ENCODE results near the gene SNAPC1.
"Not testable (repeated sequence)": the region's sequence is repeated elsewhere in the genome, so short reads cannot be mapped to it uniquely, and the experiment has no call there.

Gene SNAPC1

DNA sequence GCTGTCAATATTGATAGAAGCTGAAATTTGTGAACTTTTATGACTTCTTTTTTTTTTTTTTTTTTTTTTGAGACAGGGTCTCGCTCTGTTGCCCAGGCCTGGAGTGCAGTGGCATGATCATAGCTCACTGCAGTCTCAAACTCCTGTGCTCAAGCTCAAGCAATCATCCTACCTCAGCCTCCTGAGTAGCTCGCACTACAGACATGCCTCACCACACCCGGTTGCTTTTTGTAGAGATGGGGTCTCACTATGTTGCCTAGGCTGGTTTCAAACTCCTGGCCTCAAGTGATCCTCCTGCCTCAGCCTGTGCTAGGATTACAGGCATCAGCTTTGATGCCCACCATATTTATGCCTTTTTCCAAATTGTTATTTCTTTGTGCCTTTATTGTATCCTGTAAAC, 15.9 kb upstream of the SNAPC1 start:
- H3K14ac ChIP-seq (ENCODE audit: low read length in 2 of 2); H2AK5ac ChIP-seq (ENCODE audit: low read length, severe bottlenecking); H2BK5ac ChIP-seq (ENCODE audit: low read depth, low read length, poor library complexity, severe bottlenecking); H2BK12ac ChIP-seq (ENCODE audit: low read length in 2 of 2); H3K18ac ChIP-seq (ENCODE audit: low read depth in 1 of 2, low read length in 2 of 2); H3K4me2 ChIP-seq (ENCODE audit: low read length, poor library complexity, severe bottlenecking); DNase-seq; H4K91ac ChIP-seq (ENCODE audit: low read length); H3K27me3 ChIP-seq (ENCODE audit: control insufficient read depth in 1 of 2, insufficient read depth in 1 of 2, low read length in 2 of 2); H2AFZ ChIP-seq (ENCODE audit: low read depth, low read length); H3K4ac ChIP-seq (ENCODE audit: low read depth in 1 of 2, low read length in 2 of 2); H3K4me3 ChIP-seq (ENCODE audit: insufficient read depth in 1 of 2, low read depth in 1 of 2, low read length in 2 of 2); H3K9me3 ChIP-seq (ENCODE audit: control insufficient read depth, low read length); H2BK15ac ChIP-seq (ENCODE audit: low read depth, poor library complexity, severe bottlenecking); H2BK120ac ChIP-seq (ENCODE audit: low read depth, low read length); H3K79me1 ChIP-seq (replicated peaks; ENCODE audit: low read length, poor library complexity, severe bottlenecking); H3K23ac ChIP-seq (ENCODE audit: low read length in 2 of 2): not testable (repeated sequence)
- peaks cover 11% of the 10 kb centered on the region for H3K4me1 ChIP-seq (ENCODE audit: control insufficient read depth, insufficient read depth, low read depth, low read length)
- peaks cover 34 to 91% of the 10 kb centered on the region in 2 experiments for H3K36me3 ChIP-seq (ENCODE audit: control insufficient read depth in 1 of 2, insufficient read depth in 2 of 2, low read depth in 1 of 2, low read length in 2 of 2)
- WGBS = 100% methylated on average over 2 of the region's 3 CpGs
- peak overlapping the region; percentile 48 for H3K9ac ChIP-seq (ENCODE audit: low read length)
- peak overlapping the region; percentile 38 for H3K27ac ChIP-seq (ENCODE audit: low read length, poor library complexity, severe bottlenecking)
- H4K8ac ChIP-seq (ENCODE audit: low read length) = peak overlapping the region; percentile 23

DNA sequence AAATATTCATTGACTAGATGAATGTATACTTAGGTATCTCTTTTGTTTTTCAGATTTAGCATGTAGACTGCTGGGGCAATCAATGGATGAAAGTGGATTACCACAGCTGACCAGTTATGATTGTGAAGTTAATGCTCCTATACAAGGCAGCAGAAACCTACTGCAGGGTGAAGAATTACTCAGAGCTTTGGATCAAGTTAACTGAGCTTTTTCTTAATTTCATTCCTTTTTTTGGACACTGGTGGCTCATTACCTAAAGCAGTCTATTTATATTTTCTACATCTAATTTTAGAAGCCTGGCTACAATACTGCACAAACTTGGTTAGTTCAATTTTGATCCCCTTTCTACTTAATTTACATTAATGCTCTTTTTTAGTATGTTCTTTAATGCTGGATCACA, 15.3 kb upstream of the SNAPC1 start:
- Histone ChIP-seq H3K27ac (ENCODE audit: low read length, poor library complexity, severe bottlenecking) (peak overlapping the region; percentile 35), H3K9me3 (ENCODE audit: control insufficient read depth, low read length) (no peaks in the 10 kb centered on the region), H4K8ac (ENCODE audit: low read length) (no peak overlapping the region), H2BK15ac (ENCODE audit: low read depth, poor library complexity, severe bottlenecking) (no peak overlapping the region), H2BK5ac (ENCODE audit: low read depth, low read length, poor library complexity, severe bottlenecking) (no peak overlapping the region), H4K91ac (ENCODE audit: low read length) (no peak overlapping the region), H2BK12ac (ENCODE audit: low read length in 2 of 2) (no peak overlapping the region), H3K9ac (ENCODE audit: low read length) (peak overlapping the region; percentile 48), H3K18ac (ENCODE audit: low read depth in 1 of 2, low read length in 2 of 2) (no peak overlapping the region), H2BK120ac (ENCODE audit: low read depth, low read length) (no peak overlapping the region), H3K4me1 (ENCODE audit: control insufficient read depth, insufficient read depth, low read depth, low read length) (peaks cover 11% of the 10 kb centered on the region), H3K4me2 (ENCODE audit: low read length, poor library complexity, severe bottlenecking) (no peak overlapping the region), H3K27me3 (ENCODE audit: control insufficient read depth in 1 of 2, insufficient read depth in 1 of 2, low read length in 2 of 2) (no peaks in the 10 kb centered on the region), H3K4me3 (ENCODE audit: insufficient read depth in 1 of 2, low read depth in 1 of 2, low read length in 2 of 2) (no peak overlapping the region), H3K4ac (ENCODE audit: low read depth in 1 of 2, low read length in 2 of 2) (no peak overlapping the region), H3K79me1 (replicated peaks; ENCODE audit: low read length, poor library complexity, severe bottlenecking) (peaks cover 4% of the 10 kb centered on the region), H2AFZ (ENCODE audit: low read depth, low read length) (no peak overlapping the region), H3K14ac (ENCODE audit: low read length in 2 of 2) (no peak overlapping the region), H3K36me3 (ENCODE audit: control insufficient read depth in 1 of 2, insufficient read depth in 2 of 2, low read depth in 1 of 2, low read length in 2 of 2) (peaks cover 32 to 86% of the 10 kb centered on the region in 2 experiments), H3K23ac (ENCODE audit: low read length in 2 of 2) (no peak overlapping the region), H2AK5ac (ENCODE audit: low read length, severe bottlenecking) (no peak overlapping the region)
- no peak for DNase-seq

DNA sequence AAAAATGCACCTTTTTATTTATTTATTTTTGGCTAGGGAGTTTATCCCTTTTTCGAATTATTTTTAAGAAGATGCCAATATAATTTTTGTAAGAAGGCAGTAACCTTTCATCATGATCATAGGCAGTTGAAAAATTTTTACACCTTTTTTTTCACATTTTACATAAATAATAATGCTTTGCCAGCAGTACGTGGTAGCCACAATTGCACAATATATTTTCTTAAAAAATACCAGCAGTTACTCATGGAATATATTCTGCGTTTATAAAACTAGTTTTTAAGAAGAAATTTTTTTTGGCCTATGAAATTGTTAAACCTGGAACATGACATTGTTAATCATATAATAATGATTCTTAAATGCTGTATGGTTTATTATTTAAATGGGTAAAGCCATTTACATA, 14.9 kb upstream of the SNAPC1 start:
- H4K91ac ChIP-seq (ENCODE audit: low read length) = no peak overlapping the region
- no peak overlapping the region for H3K18ac ChIP-seq (ENCODE audit: low read depth in 1 of 2, low read length in 2 of 2)
- H3K23ac ChIP-seq (ENCODE audit: low read length in 2 of 2) = no peak overlapping the region
- no peak overlapping the region for H3K27ac ChIP-seq (ENCODE audit: low read length, poor library complexity, severe bottlenecking)
- no peaks in the 10 kb centered on the region for H3K27me3 ChIP-seq (ENCODE audit: control insufficient read depth in 1 of 2, insufficient read depth in 1 of 2, low read length in 2 of 2)
- no peak overlapping the region for H2AFZ ChIP-seq (ENCODE audit: low read depth, low read length)
- H3K79me1 ChIP-seq (replicated peaks; ENCODE audit: low read length, poor library complexity, severe bottlenecking) = peaks cover 4% of the 10 kb centered on the region
- H3K14ac ChIP-seq (ENCODE audit: low read length in 2 of 2) = no peak overlapping the region
- H3K4me1 ChIP-seq (ENCODE audit: control insufficient read depth, insufficient read depth, low read depth, low read length) = peaks cover 11% of the 10 kb centered on the region
- H2BK5ac ChIP-seq (ENCODE audit: low read depth, low read length, poor library complexity, severe bottlenecking) = no peak overlapping the region
- WGBS = 100% methylated on average over 1 of the region's 3 CpGs
- DNase-seq = no peak
- peak overlapping the region; percentile 48 for H3K9ac ChIP-seq (ENCODE audit: low read length)
- H2BK12ac ChIP-seq (ENCODE audit: low read length in 2 of 2) = no peak overlapping the region
- no peak overlapping the region for H3K4me2 ChIP-seq (ENCODE audit: low read length, poor library complexity, severe bottlenecking)
- H3K9me3 ChIP-seq (ENCODE audit: control insufficient read depth, low read length) = no peaks in the 10 kb centered on the region
- H2BK15ac ChIP-seq (ENCODE audit: low read depth, poor library complexity, severe bottlenecking) = no peak overlapping the region
- no peak overlapping the region for H3K4me3 ChIP-seq (ENCODE audit: insufficient read depth in 1 of 2, low read depth in 1 of 2, low read length in 2 of 2)
- peaks cover 31 to 81% of the 10 kb centered on the region in 2 experiments for H3K36me3 ChIP-seq (ENCODE audit: control insufficient read depth in 1 of 2, insufficient read depth in 2 of 2, low read depth in 1 of 2, low read length in 2 of 2)
- no peak overlapping the region for H2AK5ac ChIP-seq (ENCODE audit: low read length, severe bottlenecking)
- H2BK120ac ChIP-seq (ENCODE audit: low read depth, low read length) = no peak overlapping the region
- H4K8ac ChIP-seq (ENCODE audit: low read length) = no peak overlapping the region
- no peak overlapping the region for H3K4ac ChIP-seq (ENCODE audit: low read depth in 1 of 2, low read length in 2 of 2)

DNA sequence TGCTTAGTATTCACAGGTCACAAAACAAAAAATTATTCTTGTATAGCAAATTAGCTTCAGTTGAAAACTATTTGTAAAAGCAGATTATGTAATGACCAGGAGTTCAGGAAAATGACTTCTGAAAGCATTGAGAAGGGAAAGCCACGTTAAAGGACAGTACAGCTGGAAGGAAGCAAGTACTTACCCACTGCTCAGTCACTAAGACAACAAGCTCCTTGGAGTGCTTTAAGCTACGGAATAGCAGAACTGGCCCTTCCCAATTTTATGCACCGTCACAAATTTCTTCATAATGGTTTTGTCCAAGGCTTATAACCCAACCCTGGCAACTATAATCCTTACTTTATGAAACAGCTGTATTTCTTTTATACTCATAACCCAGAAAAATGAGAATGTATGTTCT, 13.0 kb upstream of the SNAPC1 start:
- no peak overlapping the region for H2BK120ac ChIP-seq (ENCODE audit: low read depth, low read length)
- H3K4ac ChIP-seq (ENCODE audit: low read depth in 1 of 2, low read length in 2 of 2) = no peak overlapping the region
- H3K27me3 ChIP-seq (ENCODE audit: control insufficient read depth in 1 of 2, insufficient read depth in 1 of 2, low read length in 2 of 2) = no peaks in the 10 kb centered on the region
- no peak overlapping the region for H3K14ac ChIP-seq (ENCODE audit: low read length in 2 of 2)
- no peak overlapping the region for H3K23ac ChIP-seq (ENCODE audit: low read length in 2 of 2)
- peaks cover 23 to 62% of the 10 kb centered on the region in 2 experiments for H3K36me3 ChIP-seq (ENCODE audit: control insufficient read depth in 1 of 2, insufficient read depth in 2 of 2, low read depth in 1 of 2, low read length in 2 of 2)
- no peak overlapping the region for H3K4me2 ChIP-seq (ENCODE audit: low read length, poor library complexity, severe bottlenecking)
- no peak overlapping the region for H3K18ac ChIP-seq (ENCODE audit: low read depth in 1 of 2, low read length in 2 of 2)
- H3K9me3 ChIP-seq (ENCODE audit: control insufficient read depth, low read length) = no peaks in the 10 kb centered on the region
- no peak overlapping the region for H2AFZ ChIP-seq (ENCODE audit: low read depth, low read length)
- no peak overlapping the region for H4K8ac ChIP-seq (ENCODE audit: low read length)
- peak overlapping the region; percentile 53 for H3K27ac ChIP-seq (ENCODE audit: low read length, poor library complexity, severe bottlenecking)
- peaks cover 14% of the 10 kb centered on the region for H3K4me1 ChIP-seq (ENCODE audit: control insufficient read depth, insufficient read depth, low read depth, low read length)
- no peak overlapping the region for H2BK15ac ChIP-seq (ENCODE audit: low read depth, poor library complexity, severe bottlenecking)
- no peak overlapping the region for H2AK5ac ChIP-seq (ENCODE audit: low read length, severe bottlenecking)
- peak overlapping the region; percentile 79 for H3K9ac ChIP-seq (ENCODE audit: low read length)
- H3K79me1 ChIP-seq (replicated peaks; ENCODE audit: low read length, poor library complexity, severe bottlenecking) = peaks cover 4% of the 10 kb centered on the region
- DNase-seq = no peak
- no peak overlapping the region for H2BK12ac ChIP-seq (ENCODE audit: low read length in 2 of 2)
- 59% methylated on average over 3 of the region's 3 CpGs for WGBS
- H3K4me3 ChIP-seq (ENCODE audit: insufficient read depth in 1 of 2, low read depth in 1 of 2, low read length in 2 of 2) = no peak overlapping the region
- no peak overlapping the region for H2BK5ac ChIP-seq (ENCODE audit: low read depth, low read length, poor library complexity, severe bottlenecking)
- no peak overlapping the region for H4K91ac ChIP-seq (ENCODE audit: low read length)
